Measurements from ENCODE around the gene FBXW9. TPM values are rescaled to one million over a fixed set of nuclear protein-coding genes. Genes with fewer than 3 reads are reported as not detected.
A peak's percentile ranks its signal among the peaks of the same experiment; 100 is the strongest.

The FBXW9 gene
- total and polyA plus RNA-seq, 2 of the 13 experiments (the other 11 are each of a cell fraction or from before 2014, with no cell fraction given), result 5.7 to 6.1 TPM

GRCh38 chr19:12695514-12695913, 917 bp downstream of the FBXW9 start:
- H3K36me3 ChIP-seq (replicated peaks in 1 of 2; ENCODE audit: control insufficient read depth in 1 of 2, insufficient read depth in 2 of 2, low read length in 2 of 2), result peaks cover 2 to 5% of the 10 kb centered on the region in 2 experiments; a peak in 1 of 5 replicates
- H3K27me3 ChIP-seq (ENCODE audit: control insufficient read depth in 1 of 2, insufficient read depth in 2 of 2, low read length in 2 of 2), result no peaks in the 10 kb centered on the region; a peak in 1 of 5 replicates
- TF ChIP-seq TCF7L2 (IDR thresholded peaks at IDR 0.05; ENCODE audit: low read depth, low read length) (no peak), RXRB (CRISPR knock-in tag; IDR thresholded peaks at IDR 0.05; ENCODE audit: borderline replicate concordance) (no peak), ZBTB44 (CRISPR knock-in tag; IDR thresholded peaks at IDR 0.05) (no peak), IRF9 (CRISPR knock-in tag; IDR thresholded peaks at IDR 0.05; ENCODE audit: borderline replicate concordance) (no peak), MIER2 (CRISPR knock-in tag; IDR thresholded peaks at IDR 0.05) (no peak), FOXP4 (CRISPR knock-in tag; IDR thresholded peaks at IDR 0.05) (no peak), JDP2 (CRISPR knock-in tag; IDR thresholded peaks at IDR 0.05; ENCODE audit: borderline replicate concordance) (no peak), ZNF691 (CRISPR knock-in tag; IDR thresholded peaks at IDR 0.05; ENCODE audit: borderline replicate concordance, low read depth) (no peak), PAX8 (CRISPR knock-in tag; IDR thresholded peaks at IDR 0.05; ENCODE audit: borderline replicate concordance) (no peak), ZNF44 (CRISPR knock-in tag; IDR thresholded peaks at IDR 0.05) (no peak), REL (CRISPR knock-in tag; conservative IDR thresholded peaks at IDR 0.05) (no peak)
- intact Hi-C loops (cut with micrococcal nuclease; ENCODE audit: unreplicated experiment) (no loop called here), in situ Hi-C loops (cut with HindIII; ENCODE audit: extremely low pct_ligation_motif_present, low pct_unique_long_range_greater_than_20kb) (no loop called here)
- no CpG with 5 or more reads among the region's 1 CpG for WGBS (ENCODE audit: low lambda C conversion rate)
- DNase-seq (ENCODE audit: low spot score), result no peak
- no peaks in the 10 kb centered on the region for H3K9me3 ChIP-seq (ENCODE audit: low read length)
- H4K20me1 ChIP-seq (ENCODE audit: insufficient read depth, low read length), result no peaks in the 10 kb centered on the region
- no peak overlapping the region for H2AFZ ChIP-seq (ENCODE audit: low read length)
- FAIRE-seq, result no peak
- CTCF ChIA-PET (ENCODE audit: low intra/inter-chr PET ratio, low total read pairs), result no interaction called here
- peak overlapping the region; percentile 86 for H3K4me2 ChIP-seq (ENCODE audit: low read depth, low read length)
- peak overlapping the region; percentile 79 to 100 (median 92) for H3K4me3 ChIP-seq (replicated peaks in 1 of 3; ENCODE audit: insufficient read depth in 1 of 3, low read depth in 2 of 3, low read length in 3 of 3)
- H3K79me2 ChIP-seq (ENCODE audit: insufficient read depth, low read length), result peaks cover 4% of the 10 kb centered on the region
- H3K4me1 ChIP-seq (ENCODE audit: insufficient read depth, low read length), result peaks cover 16% of the 10 kb centered on the region
- no TSS peak for BruUV-seq (replicated peaks)
- ATAC-seq, result no peak; the same call in 2 of the 3 replicates
- H3K9ac ChIP-seq (ENCODE audit: insufficient read depth, low read depth, low read length), result peak overlapping the region; percentile 81
- H3K27ac ChIP-seq (ENCODE audit: extremely low read length, insufficient read depth, low read length), result no peak overlapping the region
- POLR2A ChIA-PET, result interaction anchor here (2.5 kb wide), 1 partner anchor 17 kb away, joined by 9 read pairs; no protein-coding TSS in a partner anchor
